GM12878 (cell line): ENCODE data around the gene CLEC4D. TPM values are rescaled to one million over a fixed set of nuclear protein-coding genes. Genes with fewer than 3 reads are reported as not detected.

Source experiments
- ATAC-seq: fragments of 200-7000 bp; cut with Tn5 transposase; 3 replicates; pipeline ENCODE4 v1.9.1; 2020; ENCODE audit warnings: mild to moderate bottlenecking, moderate library complexity
- BruUV-seq: library from RNA; stranded (reverse); fragments of 400-500 nt; replicated peaks from 2 replicates; lab custom pipeline; 2021; lab: Mats Ljungman, UMichigan
- CTCF ChIA-PET: fragments of 300-600 bp; sonication (Branson Sonifier 250); formaldehyde crosslinking; extraction: SDS; loops from one replicate; lab custom pipeline; 2021; ENCODE audit warnings: inconsistent platforms; lab: Yijun Ruan, JAX
- POLR2A ChIA-PET: fragments of 350-600 bp; formaldehyde crosslinking; extraction: SDS; loops from one replicate; lab custom pipeline; 2021; ENCODE audit warnings: inconsistent platforms; lab: Charles Lee
- RAD21 ChIA-PET: fragments of 300-600 bp; sonication (Branson Sonifier 250); formaldehyde crosslinking; loops from one replicate; lab custom pipeline; 2023; ENCODE audit warnings: antibody characterized with exemption; ENCODE audit not compliant: unreplicated experiment; lab: Charles Lee
- SMC1A ChIA-PET: fragments of 300-600 bp; sonication (Branson Sonifier 250); formaldehyde crosslinking; loops from one replicate; lab custom pipeline; 2023; ENCODE audit not compliant: unreplicated experiment, uncharacterized antibody; lab: Charles Lee
- DNase-seq: peaks from one replicate; pipeline ENCODE4 v3.0.0-alpha.2; 2011; ENCODE audit warnings: low read depth, low spot score
- FAIRE-seq: peaks from 3 replicates; lab custom pipeline; 2011; peaks lifted over from hg19 to GRCh38; lab: Jason Lieb, UNC
- H2AFZ ChIP-seq: 2 replicates; pipeline ENCODE4 v1.6.0; 2011; ENCODE audit warnings: low read depth, low read length, control low read depth; ENCODE audit not compliant: control insufficient read depth
- H3K27ac ChIP-seq: 2 replicates; pipeline ENCODE4 v1.5.1; 2011; ENCODE audit warnings: control low read depth; ENCODE audit not compliant: control insufficient read depth, insufficient read depth
- H3K27me3 ChIP-seq, 2 experiments: replicated peaks in 1 of 2; 2 replicates each; pipeline versions ENCODE4 v1.6.0 to v1.6.1; 2011; ENCODE audit warnings: low read length in 1 of 2; ENCODE audit not compliant: control insufficient read depth in 2 of 2, insufficient read depth in 2 of 2
- H3K36me3 ChIP-seq, 2 experiments: 2 replicates each; pipeline ENCODE4 v1.5.1; 2011; ENCODE audit warnings: low read length in 1 of 2; ENCODE audit not compliant: control insufficient read depth in 2 of 2, insufficient read depth in 2 of 2
- H3K4me1 ChIP-seq: 2 replicates; pipeline ENCODE4 v1.6.1; 2011; ENCODE audit warnings: mild to moderate bottlenecking, low read length, moderate library complexity, mixed read lengths; ENCODE audit not compliant: control insufficient read depth, insufficient read depth
- H3K4me2 ChIP-seq: 2 replicates; pipeline ENCODE4 v1.6.0; 2011; ENCODE audit warnings: control low read depth; ENCODE audit not compliant: control insufficient read depth, insufficient read depth
- H3K4me3 ChIP-seq: fragments of 200-600 bp; sonication (generic); 2 replicates; pipeline ENCODE4 v1.5.1; 2016
- H3K79me2 ChIP-seq: 2 replicates; pipeline ENCODE4 v1.6.0; 2011; ENCODE audit warnings: low read length; ENCODE audit not compliant: control insufficient read depth, insufficient read depth
- H3K9ac ChIP-seq: 2 replicates; pipeline ENCODE4 v1.8.0; 2011; ENCODE audit warnings: low read length, control low read depth, mixed read lengths; ENCODE audit not compliant: control insufficient read depth, insufficient read depth
- H3K9me3 ChIP-seq: replicated peaks from 3 replicates; pipeline ENCODE4 v1.5.1; 2011; ENCODE audit warnings: mild to moderate bottlenecking, low read length; ENCODE audit not compliant: control insufficient read depth, insufficient read depth
- H4K20me1 ChIP-seq: 2 replicates; pipeline ENCODE4 v1.6.0; 2011; ENCODE audit not compliant: control insufficient read depth, insufficient read depth
- EED ChIP-seq: sonication (generic); IDR thresholded peaks from 2 replicates; pipeline ENCODE4 v1.6.1; 2016; ENCODE audit warnings: antibody characterized with exemption, low read depth
- HCFC1 ChIP-seq: fragments of 150-350 bp; IDR thresholded peaks from 2 replicates; pipeline ENCODE4 v1.6.1; 2014; ENCODE audit warnings: low read length
- MEF2A ChIP-seq: IDR thresholded peaks from 2 replicates; pipeline ENCODE4 v1.6.1; 2011; ENCODE audit warnings: low read depth, mild to moderate bottlenecking, low read length, moderate library complexity; ENCODE audit not compliant: insufficient read depth
- NFIC ChIP-seq: IDR thresholded peaks from 2 replicates; pipeline ENCODE4 v1.6.1; 2012; ENCODE audit warnings: low read depth, mild to moderate bottlenecking, inconsistent platforms, low read length, moderate library complexity
- NKRF ChIP-seq: fragments of 450-650 bp; conservative IDR thresholded peaks from 2 replicates; pipeline ENCODE4 v1.6.1; 2017; ENCODE audit warnings: mild to moderate bottlenecking, moderate library complexity
- NR2C2 ChIP-seq: IDR thresholded peaks from 2 replicates; pipeline ENCODE4 v1.6.1; 2011; ENCODE audit warnings: borderline replicate concordance, low read depth; ENCODE audit not compliant: control insufficient read depth, insufficient read length
- POLR2A ChIP-seq: IDR thresholded peaks from 2 replicates; pipeline ENCODE4 v1.6.1; 2011; ENCODE audit warnings: low read depth, mild to moderate bottlenecking, low read length
- POLR2AphosphoS2 ChIP-seq: IDR thresholded peaks from 2 replicates; pipeline ENCODE4 v1.6.1; 2011; ENCODE audit warnings: low read depth, mild to moderate bottlenecking, low read length, improper control_type of control experiment, moderate library complexity
- RBBP5 ChIP-seq: fragments of 200-600 bp; sonication (generic); conservative IDR thresholded peaks from 2 replicates; pipeline ENCODE4 v1.6.1; 2016
- SMC3 ChIP-seq: IDR thresholded peaks from 2 replicates; pipeline ENCODE4 v1.6.1; 2011; ENCODE audit warnings: low read length, improper control_type of control experiment, borderline replicate concordance
- SP1 ChIP-seq: IDR thresholded peaks from one replicate; pipeline ENCODE4 v1.6.1; 2011; ENCODE audit warnings: low read depth, low read length
- SREBF1 ChIP-seq: IDR thresholded peaks from 2 replicates; pipeline ENCODE4 v1.6.1; 2012; ENCODE audit warnings: mild to moderate bottlenecking, low read length
- STAT1 ChIP-seq: fragments of 450-650 bp; conservative IDR thresholded peaks from 2 replicates; pipeline ENCODE4 v1.6.1; 2014; ENCODE audit warnings: antibody characterized with exemption, mild to moderate bottlenecking
- TBL1XR1 ChIP-seq: IDR thresholded peaks from 2 replicates; pipeline ENCODE4 v1.6.1; 2012; ENCODE audit warnings: low read depth, low read length, improper control_type of control experiment
- USF1 ChIP-seq: IDR thresholded peaks from 2 replicates; pipeline ENCODE4 v1.6.1; 2011; ENCODE audit warnings: borderline replicate concordance, low read depth, mild to moderate bottlenecking, moderate library complexity, mixed read lengths, low read length; ENCODE audit not compliant: insufficient read depth; ENCODE audit errors: extremely low read length
- ZBTB11 ChIP-seq: fragments of 450-650 bp; formaldehyde crosslinking; IDR thresholded peaks from 2 replicates; pipeline ENCODE4 v1.5.0; 2022; ENCODE audit warnings: mild to moderate bottlenecking, missing genetic modification characterization
- ZSCAN29 ChIP-seq: fragments of 450-650 bp; IDR thresholded peaks from 2 replicates; pipeline ENCODE4 v1.6.1; 2017; ENCODE audit warnings: mild to moderate bottlenecking, moderate library complexity
- WGBS: methylation state at CpG from one replicate; pipeline ENCODE4 v1.1.6; 2016; ENCODE audit warnings: low lambda C conversion rate; ENCODE audit not compliant: insufficient replicate concordance, insufficient coverage; ENCODE audit errors: missing lambda C conversion rate; 5-methylcytosine and 5-hydroxymethylcytosine counted together
- in situ Hi-C: fragments of 300-500 bp; cut with MboI; formaldehyde crosslinking; loops from 9 replicates; pipeline ENCODE4 v1.14.3; 2018; ENCODE audit warnings: mixed read lengths
- intact Hi-C: fragments of 100-400 bp; cut with micrococcal nuclease; formaldehyde crosslinking; loops from one replicate; pipeline ENCODE4 v1.14.2; 2022; ENCODE audit not compliant: unreplicated experiment
- polyA plus RNA-seq, 11 experiments: library from polyadenylated mRNA; depleted of rRNA in 4 of 11; unstranded in 6 of 11; stranded (reverse) in 5 of 11; fragments of >200 nt; fragmentation: Nextera tagmentation in 4 of 11; fragmentation: Illumina TruSeq in 1 of 11; extraction: Ambion mirVana in 4 of 11; extraction: Trizol in 1 of 11; gene quantifications; 1 replicate in 1 of 11; 2 replicates in 10 of 11; pipeline versions ENCODE4 v1.2.1 to v1.2.3, GENCODE V29; 2011 to 2016; ENCODE audit warnings: inconsistent platforms in 2 of 11, missing spikeins in 2 of 11, low read depth in 1 of 11
- total RNA-seq, 4 experiments: library from RNA; depleted of rRNA in 3 of 4; stranded (reverse); fragments of >200 nt in 3 of 4; fragmentation: Illumina TruSeq in 1 of 4; extraction: Trizol in 1 of 4; gene quantifications; 2 replicates each; pipeline versions ENCODE4 v1.2.1 to v1.2.3, GENCODE V29; 2013 to 2021
- TF ChIP-seq, protein P1 (sequence below): IDR thresholded peaks from 2 replicates; pipeline ENCODE4 v1.6.1; 2011; ENCODE audit warnings: borderline replicate concordance, low read depth, mild to moderate bottlenecking, moderate library complexity, low read length; ENCODE audit not compliant: insufficient read depth, poor library complexity, severe bottlenecking

Gene CLEC4D
- total and polyA plus RNA-seq, 10 of the 15 experiments (the other 5 are each of a cell fraction or from before 2014, with no cell fraction given) = not detected

DNA sequence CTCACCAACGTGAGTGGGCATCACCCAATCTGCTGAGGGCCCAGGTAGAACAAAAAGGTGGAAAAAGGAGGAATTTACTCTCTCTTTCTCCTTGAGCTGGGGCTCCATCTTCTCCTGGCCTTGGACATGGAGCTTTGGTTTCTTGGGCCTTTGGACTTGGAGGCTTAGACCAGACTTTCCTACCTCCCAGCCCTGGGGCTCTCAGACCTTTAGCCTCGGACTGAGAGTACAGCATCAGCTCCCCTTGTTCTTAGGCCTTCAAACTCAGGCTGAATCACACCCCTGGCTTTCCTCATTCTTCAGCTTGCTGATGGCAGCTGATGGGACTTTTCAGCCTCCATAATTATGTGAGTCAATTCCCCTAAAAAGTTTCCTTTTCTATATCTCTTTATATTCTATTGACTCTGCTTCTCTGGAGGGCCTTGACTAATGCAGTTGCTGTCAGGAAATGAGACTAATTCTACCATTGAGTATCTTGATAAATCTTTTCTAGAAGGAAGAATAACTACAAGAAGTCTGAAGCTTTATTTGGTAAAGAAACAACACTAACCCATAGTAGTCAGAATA is 43.3 kb downstream of the CLEC4D start (continued):
- TF ChIP-seq TBL1XR1 = no peak
- no peak for TF ChIP-seq SREBF1
- no peak for TF ChIP-seq SP1
- TF ChIP-seq POLR2A = no peak
- TF ChIP-seq NR2C2 = no peak
- TF ChIP-seq RBBP5 = no peak
- TF ChIP-seq ZSCAN29 = no peak
- TF ChIP-seq, protein P1, sequence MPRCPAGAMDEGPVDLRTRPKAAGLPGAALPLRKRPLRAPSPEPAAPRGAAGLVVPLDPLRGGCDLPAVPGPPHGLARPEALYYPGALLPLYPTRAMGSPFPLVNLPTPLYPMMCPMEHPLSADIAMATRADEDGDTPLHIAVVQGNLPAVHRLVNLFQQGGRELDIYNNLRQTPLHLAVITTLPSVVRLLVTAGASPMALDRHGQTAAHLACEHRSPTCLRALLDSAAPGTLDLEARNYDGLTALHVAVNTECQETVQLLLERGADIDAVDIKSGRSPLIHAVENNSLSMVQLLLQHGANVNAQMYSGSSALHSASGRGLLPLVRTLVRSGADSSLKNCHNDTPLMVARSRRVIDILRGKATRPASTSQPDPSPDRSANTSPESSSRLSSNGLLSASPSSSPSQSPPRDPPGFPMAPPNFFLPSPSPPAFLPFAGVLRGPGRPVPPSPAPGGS = no peak
- TF ChIP-seq, all 136 proteins: peak for 0

DNA sequence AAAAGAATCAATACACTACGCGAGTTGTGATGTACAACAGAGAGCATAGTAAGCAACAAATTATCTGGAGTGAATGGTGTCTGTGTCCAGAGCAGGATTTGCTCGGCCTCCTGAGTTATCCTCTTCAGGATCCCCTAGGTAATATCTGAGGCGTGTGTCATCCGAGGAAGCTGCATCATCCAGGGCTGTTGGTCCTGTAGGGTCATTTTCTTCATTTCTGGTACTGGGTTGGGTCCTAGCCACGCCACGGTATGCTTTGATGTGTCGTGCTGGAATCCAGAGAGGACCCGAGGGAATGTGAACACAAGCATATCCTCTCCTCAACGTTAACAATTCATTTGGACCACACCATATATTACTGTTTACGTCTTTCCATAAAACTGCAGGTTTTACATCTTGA is 46.4 kb downstream of the CLEC4D start:
- H3K4me3 ChIP-seq = no peak overlapping the region
- no peaks in the 10 kb centered on the region for H3K79me2 ChIP-seq
- H3K36me3 ChIP-seq = no peaks in the 10 kb centered on the region
- 40% methylated on average over 11 of the region's 11 CpGs for WGBS
- ChIA-PET SMC1A (no interaction called here), POLR2A (no interaction called here), CTCF (interaction anchor here (1.1 kb wide), 1 partner anchor 15 kb away, joined by 4 read pairs; no protein-coding TSS in a partner anchor), RAD21 (no interaction called here)
- no TSS peak for BruUV-seq
- no peaks in the 10 kb centered on the region for H4K20me1 ChIP-seq
- no peak overlapping the region for H2AFZ ChIP-seq
- in situ Hi-C loops (no loop called here), intact Hi-C loops (no loop called here)
- H3K4me2 ChIP-seq = no peak overlapping the region
- no peak overlapping the region for H3K27ac ChIP-seq
- H3K27me3 ChIP-seq = no peaks in the 10 kb centered on the region
- no peak overlapping the region for H3K9ac ChIP-seq
- no peaks in the 10 kb centered on the region; the same call in 2 of the 3 replicates for H3K9me3 ChIP-seq
- FAIRE-seq (no peak), DNase-seq (no peak), ATAC-seq (no peak)
- H3K4me1 ChIP-seq = no peaks in the 10 kb centered on the region
- TF ChIP-seq USF1 = no peak
- TF ChIP-seq NFIC = no peak
- no peak for TF ChIP-seq POLR2AphosphoS2
- no peak for TF ChIP-seq SMC3
- no peak for TF ChIP-seq EED
- no peak for TF ChIP-seq NKRF
- no peak for TF ChIP-seq ZBTB11 (CRISPR knock-in tag)
- no peak for TF ChIP-seq MEF2A
- TF ChIP-seq HCFC1 = no peak
- TF ChIP-seq STAT1 = no peak
